GM18511 (cell line): ENCODE data around the gene ZNF280B.
A peak's percentile ranks its signal among the peaks of the same experiment; 100 is the strongest.
"Not testable (repeated sequence)": the region's sequence is repeated elsewhere in the genome, so short reads cannot be mapped to it uniquely, and the experiment has no call there.

Experiments
- ATAC-seq: cut with Tn5 transposase; IDR thresholded peaks from one replicate; pipeline ENCODE4 v1.9.1; 2021; ENCODE audit warnings: mild to moderate bottlenecking, moderate library complexity; ENCODE audit not compliant: unreplicated experiment

ZNF280B gene

GRCh38 chr22:22465782-22466181 lies 42.8 kb downstream of the ZNF280B start:
- ATAC-seq = no peak

- ATAC-seq = no peak
These were observed 43.4 kb downstream of the ZNF280B start for GRCh38 chr22:22465094-22465602.

- ATAC-seq = no peak
These were observed 43.9 kb downstream of the ZNF280B start for GRCh38 chr22:22464541-22465054.

GRCh38 chr22:22463855-22464540 lies 44.5 kb downstream of the ZNF280B start:
- no peak for ATAC-seq

- ATAC-seq = no peak
These were observed 45.6 kb downstream of the ZNF280B start for GRCh38 chr22:22462813-22463567.

- no peak for ATAC-seq
These were observed 47.0 kb downstream of the ZNF280B start for GRCh38 chr22:22461583-22461982.

GRCh38 chr22:22461111-22461510 lies 47.4 kb downstream of the ZNF280B start:
- no peak for ATAC-seq

GRCh38 chr22:22460635-22461034 lies 47.9 kb downstream of the ZNF280B start:
- ATAC-seq = no peak

GRCh38 chr22:22460060-22460459 lies 48.5 kb downstream of the ZNF280B start:
- ATAC-seq = no peak

GRCh38 chr22:22458896-22459588 lies 49.5 kb downstream of the ZNF280B start:
- ATAC-seq = no peak

GRCh38 chr22:22458387-22458786 lies 50.2 kb downstream of the ZNF280B start:
- ATAC-seq = no peak

- ATAC-seq = no peak
These were observed 53.5 kb downstream of the ZNF280B start for GRCh38 chr22:22454997-22455396.

GRCh38 chr22:22452996-22453686 lies 55.4 kb downstream of the ZNF280B start:
- no peak for ATAC-seq

GRCh38 chr22:22452211-22452610 lies 56.3 kb downstream of the ZNF280B start:
- ATAC-seq = no peak

- peak; percentile 92 for ATAC-seq
These were observed 58.2 kb downstream of the ZNF280B start for GRCh38 chr22:22450343-22450839.

- no peak for ATAC-seq
These were observed 58.7 kb downstream of the ZNF280B start for GRCh38 chr22:22449819-22450218.

GRCh38 chr22:22446517-22446916 lies 62.0 kb downstream of the ZNF280B start:
- no peak for ATAC-seq

- not testable (repeated sequence) for ATAC-seq
These were observed 64.4 kb downstream of the ZNF280B start for GRCh38 chr22:22444007-22444589.

GRCh38 chr22:22442928-22443709 lies 65.4 kb downstream of the ZNF280B start:
- no peak for ATAC-seq
